Tibial nerve (tissue), 4 donors: ENCODE measurements around the gene FGD2. TPM values are rescaled to one million over a fixed set of nuclear protein-coding genes. Genes with fewer than 3 reads are reported as not detected.

Experiments used
- DNase-seq, 2 donors: peaks; one replicate each; pipeline ENCODE4 v3.0.0-alpha.2; 2019; ENCODE audit warnings: low spot score in 2 of 2
- H3K27ac ChIP-seq, 4 donors: fragments of 200-600 bp; sonication (generic) in 3 of 4; one replicate each; pipeline ENCODE4 v1.5.1; 2017 to 2019; ENCODE audit warnings: mild to moderate bottlenecking in 1 of 4
- H3K27me3 ChIP-seq, 2 donors: fragments of 200-600 bp; sonication (generic) in 1 of 2; one replicate each; pipeline versions ENCODE4 v1.5.1 to v1.6.0; 2017 to 2019
- H3K36me3 ChIP-seq, 3 donors: fragments of 200-600 bp; sonication (generic); one replicate each; pipeline ENCODE4 v1.5.1; 2018 to 2019
- H3K4me1 ChIP-seq, 4 donors: fragments of 200-600 bp; sonication (generic) in 3 of 4; one replicate each; pipeline ENCODE4 v1.5.1; 2017 to 2019
- H3K4me3 ChIP-seq, 4 donors: fragments of 200-600 bp; sonication (generic) in 3 of 4; one replicate each; pipeline ENCODE4 v1.5.1; 2017 to 2019; ENCODE audit warnings: mild to moderate bottlenecking in 1 of 4, moderate library complexity in 1 of 4
- H3K9me3 ChIP-seq, 4 donors: fragments of 200-600 bp; sonication (generic) in 3 of 4; one replicate each; pipeline ENCODE4 v1.5.1; 2017 to 2019
- EP300 ChIP-seq, 2 donors: sonication (generic); formaldehyde crosslinking; IDR thresholded peaks; one replicate each; pipeline ENCODE4 v1.6.1; 2017; ENCODE audit warnings: antibody characterized with exemption in 2 of 2, mild to moderate bottlenecking in 1 of 2
- POLR2A ChIP-seq, 2 donors: fragments of 450-650 bp; IDR thresholded peaks; one replicate each; pipeline ENCODE4 v1.6.1; 2017; ENCODE audit warnings: antibody characterized with exemption in 2 of 2, mild to moderate bottlenecking in 2 of 2, moderate library complexity in 2 of 2
- WGBS, 2 donors: methylation state at CpG; one replicate each; pipeline ENCODE4 v1.1.5; 2018; 5-methylcytosine and 5-hydroxymethylcytosine counted together
- total RNA-seq, 4 donors: library from RNA; depleted of rRNA; stranded (reverse); fragments of >200 nt; gene quantifications; one replicate each; pipeline ENCODE4 v1.1.0, GENCODE V29; 2016
- TF ChIP-seq, protein P1 (sequence below), 5 experiments: fragments of 200-600 bp in 3 of 5; fragments of 450-650 bp in 2 of 5; sonication (generic) in 3 of 5; IDR thresholded peaks; one replicate each; pipeline ENCODE4 v1.5.1; 2016 to 2019; ENCODE audit warnings: antibody characterized with exemption in 5 of 5, mild to moderate bottlenecking in 3 of 5, moderate library complexity in 2 of 5

FGD2 gene, protein sequence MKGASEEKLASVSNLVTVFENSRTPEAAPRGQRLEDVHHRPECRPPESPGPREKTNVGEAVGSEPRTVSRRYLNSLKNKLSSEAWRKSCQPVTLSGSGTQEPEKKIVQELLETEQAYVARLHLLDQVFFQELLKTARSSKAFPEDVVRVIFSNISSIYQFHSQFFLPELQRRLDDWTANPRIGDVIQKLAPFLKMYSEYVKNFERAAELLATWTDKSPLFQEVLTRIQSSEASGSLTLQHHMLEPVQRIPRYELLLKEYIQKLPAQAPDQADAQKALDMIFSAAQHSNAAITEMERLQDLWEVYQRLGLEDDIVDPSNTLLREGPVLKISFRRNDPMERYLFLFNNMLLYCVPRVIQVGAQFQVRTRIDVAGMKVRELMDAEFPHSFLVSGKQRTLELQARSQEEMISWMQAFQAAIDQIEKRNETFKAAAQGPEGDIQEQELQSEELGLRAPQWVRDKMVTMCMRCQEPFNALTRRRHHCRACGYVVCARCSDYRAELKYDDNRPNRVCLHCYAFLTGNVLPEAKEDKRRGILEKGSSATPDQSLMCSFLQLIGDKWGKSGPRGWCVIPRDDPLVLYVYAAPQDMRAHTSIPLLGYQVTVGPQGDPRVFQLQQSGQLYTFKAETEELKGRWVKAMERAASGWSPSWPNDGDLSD
- 100 to 1,000 TPM in 1 of 4 donors, 10 to 100 TPM in 3; 40.9 to 182 (median 48.5) TPM for total RNA-seq

DNA sequence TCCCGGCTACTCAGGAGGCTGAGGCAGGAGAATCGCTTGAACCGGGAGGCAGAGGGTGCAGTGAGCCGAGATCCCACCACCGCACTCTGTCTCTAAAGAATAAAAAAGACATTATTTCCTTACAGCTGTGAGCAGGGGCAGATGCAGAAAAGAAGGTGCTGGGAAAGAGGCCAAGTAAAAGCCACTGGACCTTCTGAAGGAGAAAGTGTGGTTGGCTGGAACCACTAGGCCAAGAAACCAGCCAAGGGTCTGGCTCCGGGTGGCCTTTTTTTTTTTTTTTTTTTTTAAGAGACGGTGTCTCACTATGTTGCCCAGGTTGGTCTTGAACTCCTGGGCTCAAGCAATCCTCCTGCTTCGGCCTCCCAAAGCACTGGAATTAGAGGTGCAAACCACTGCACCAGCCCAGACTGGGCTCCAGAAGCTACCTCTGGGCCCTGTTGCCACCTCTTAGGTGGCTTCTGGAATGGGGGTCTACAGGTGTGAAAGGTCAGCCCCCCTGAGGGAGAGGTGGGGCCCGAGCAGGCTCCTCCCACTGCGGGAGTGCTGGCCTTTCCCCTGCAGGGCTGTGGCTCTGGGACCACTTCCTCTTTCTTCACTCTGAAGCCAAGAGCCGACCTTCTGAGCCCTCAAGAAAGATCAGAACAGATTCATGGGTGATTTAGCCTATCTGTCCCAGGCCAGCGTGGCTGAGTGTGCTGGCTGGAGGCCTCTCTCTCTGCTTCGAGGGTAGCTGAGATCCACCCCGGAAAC lies at the start of gene FGD2:
Gene FGD2, plus strand, starts transcription at position 595 of the 750 bp plus-strand sequence. CDS start 163 bp downstream, outside the sequence.
- H3K4me1 ChIP-seq = no peaks in the 10 kb centered on the region
- H3K27me3 ChIP-seq = no peaks in the 10 kb centered on the region
- no peaks in the 10 kb centered on the region for H3K36me3 ChIP-seq
- TF ChIP-seq POLR2A (IDR thresholded peaks at IDR 0.05) (no peak), EP300 (IDR thresholded peaks at IDR 0.05) (no peak)
- TF ChIP-seq, protein P1, sequence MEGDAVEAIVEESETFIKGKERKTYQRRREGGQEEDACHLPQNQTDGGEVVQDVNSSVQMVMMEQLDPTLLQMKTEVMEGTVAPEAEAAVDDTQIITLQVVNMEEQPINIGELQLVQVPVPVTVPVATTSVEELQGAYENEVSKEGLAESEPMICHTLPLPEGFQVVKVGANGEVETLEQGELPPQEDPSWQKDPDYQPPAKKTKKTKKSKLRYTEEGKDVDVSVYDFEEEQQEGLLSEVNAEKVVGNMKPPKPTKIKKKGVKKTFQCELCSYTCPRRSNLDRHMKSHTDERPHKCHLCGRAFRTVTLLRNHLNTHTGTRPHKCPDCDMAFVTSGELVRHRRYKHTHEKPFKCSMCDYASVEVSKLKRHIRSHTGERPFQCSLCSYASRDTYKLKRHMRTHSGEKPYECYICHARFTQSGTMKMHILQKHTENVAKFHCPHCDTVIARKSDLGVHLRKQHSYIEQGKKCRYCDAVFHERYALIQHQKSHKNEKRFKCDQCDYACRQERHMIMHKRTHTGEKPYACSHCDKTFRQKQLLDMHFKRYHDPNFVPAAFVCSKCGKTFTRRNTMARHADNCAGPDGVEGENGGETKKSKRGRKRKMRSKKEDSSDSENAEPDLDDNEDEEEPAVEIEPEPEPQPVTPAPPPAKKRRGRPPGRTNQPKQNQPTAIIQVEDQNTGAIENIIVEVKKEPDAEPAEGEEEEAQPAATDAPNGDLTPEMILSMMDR (IDR thresholded peaks at IDR 0.05) = no peak
- H3K27ac ChIP-seq = peak within 1 kb of the TSS in 1 of 4 donors; percentile 67
- peak within 1 kb of the TSS; percentile 7 to 48 (median 36) for H3K4me3 ChIP-seq
- DNase-seq = no peak
- no peaks in the 10 kb centered on the region for H3K9me3 ChIP-seq
- 65 to 71% methylated on average over 9 to 14 of the region's 14 CpGs for WGBS, 2 donors

DNA sequence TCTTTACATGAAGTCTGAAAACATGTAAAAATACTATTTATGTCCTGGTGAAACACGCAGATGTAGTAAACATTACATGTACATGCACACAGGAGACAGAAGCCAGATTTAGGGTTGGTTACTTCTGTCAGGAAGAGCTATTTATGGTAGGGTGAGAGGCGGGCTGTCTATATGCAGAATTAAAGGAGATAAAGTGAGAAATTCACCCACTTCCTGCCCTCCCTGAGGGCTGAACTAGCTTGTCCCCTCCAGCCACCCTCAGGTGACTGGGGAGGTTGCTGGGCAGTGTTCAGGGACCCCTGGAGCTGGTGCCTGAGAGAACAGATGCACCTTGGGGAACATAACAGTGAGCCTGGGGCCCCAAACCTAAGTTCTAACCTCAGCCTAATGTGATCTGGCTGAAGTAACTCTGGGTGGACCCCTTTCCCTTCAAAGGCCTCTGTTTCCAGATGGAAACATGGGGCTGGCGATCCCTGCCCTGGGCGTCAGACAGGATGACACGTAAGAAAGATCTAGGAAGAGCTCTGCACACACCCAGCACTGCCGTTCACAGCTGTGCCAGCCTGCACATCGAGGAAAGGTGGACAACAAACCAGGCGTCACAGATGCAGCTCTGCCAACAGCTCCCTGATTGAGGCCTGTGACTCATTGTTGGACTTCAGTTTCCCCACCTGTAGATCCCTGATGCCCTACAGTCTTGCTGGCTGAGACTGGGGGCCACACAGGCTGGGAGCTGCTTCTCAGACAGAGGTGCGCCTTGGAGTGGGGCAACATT lies 49.6 kb upstream of the FGD2 start:
- no peak for TF ChIP-seq EP300 (IDR thresholded peaks at IDR 0.05)
- TF ChIP-seq, protein P1 (IDR thresholded peaks at IDR 0.05) = no peak
- no peak for TF ChIP-seq POLR2A (IDR thresholded peaks at IDR 0.05)
- WGBS, 2 donors = 64 to 76% methylated on average over 4 to 9 of the region's 9 CpGs
- Histone ChIP-seq H3K27ac (peak overlapping the region in 1 of 4 donors; percentile 52), H3K4me1 (peaks cover 0 to 11% (median 0%) of the 10 kb centered on the region in 4 donors), H3K9me3 (no peaks in the 10 kb centered on the region), H3K4me3 (peak overlapping the region in 2 of 4 donors; percentile 9 to 35), H3K27me3 (no peaks in the 10 kb centered on the region), H3K36me3 (no peaks in the 10 kb centered on the region)
- DNase-seq = no peak

DNA sequence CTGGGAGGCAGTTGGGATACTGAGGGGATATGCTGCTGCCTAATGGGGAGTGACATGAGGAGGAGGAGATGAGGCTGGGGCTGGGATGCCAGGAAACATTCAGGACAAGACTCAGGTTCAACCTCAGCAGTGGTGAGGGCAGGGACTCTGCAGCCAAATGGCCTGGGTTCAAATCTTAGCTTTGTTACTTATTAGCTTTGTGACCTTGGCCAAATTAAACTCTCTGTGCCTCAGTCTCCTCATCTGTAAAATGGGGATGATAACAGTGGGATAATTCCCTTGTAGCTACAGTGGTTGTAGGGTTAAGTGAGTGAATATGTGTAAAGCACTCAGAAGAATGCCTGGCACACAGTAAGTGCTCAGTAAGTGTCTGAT lies 49.0 kb upstream of the FGD2 start:
- no peak for DNase-seq
- H3K36me3 ChIP-seq = no peaks in the 10 kb centered on the region
- no peaks in the 10 kb centered on the region for H3K27me3 ChIP-seq
- TF ChIP-seq POLR2A (IDR thresholded peaks at IDR 0.05) = no peak
- TF ChIP-seq, protein P1 (IDR thresholded peaks at IDR 0.05) = no peak
- no peak for TF ChIP-seq EP300 (IDR thresholded peaks at IDR 0.05)
- H3K4me3 ChIP-seq = peak overlapping the region in 1 of 4 donors; percentile 35
- H3K4me1 ChIP-seq = peaks cover 0 to 12% (median 0%) of the 10 kb centered on the region in 4 donors
- peak overlapping the region in 1 of 4 donors; percentile 3 for H3K27ac ChIP-seq
- no peaks in the 10 kb centered on the region for H3K9me3 ChIP-seq

DNA sequence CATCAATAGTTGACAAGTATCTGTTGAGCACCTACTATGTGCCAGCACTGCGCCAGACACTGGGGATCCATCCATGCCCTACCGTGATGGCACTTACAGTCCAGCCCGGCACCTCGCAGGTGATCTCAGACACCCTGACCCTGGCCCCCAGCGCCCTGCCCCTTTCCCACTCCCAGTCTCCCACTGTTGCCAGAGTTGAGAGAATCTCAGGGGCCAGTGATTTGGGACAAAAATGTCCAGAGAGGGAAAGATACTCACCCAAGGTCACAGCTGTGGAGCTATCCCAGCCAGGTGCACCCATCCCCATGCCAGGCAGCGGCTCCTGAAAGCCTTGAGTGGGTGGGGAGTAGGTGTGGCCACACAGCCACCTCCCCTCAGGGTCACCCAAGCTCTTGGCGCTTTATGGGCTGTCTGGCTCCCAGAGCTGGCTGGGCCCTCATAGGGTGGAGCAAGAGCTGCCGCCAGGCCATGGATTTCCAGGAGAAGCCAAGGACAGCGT lies 47.6 kb upstream of the FGD2 start:
- Histone ChIP-seq H3K27ac (no peak overlapping the region), H3K27me3 (no peaks in the 10 kb centered on the region), H3K9me3 (no peaks in the 10 kb centered on the region), H3K36me3 (no peaks in the 10 kb centered on the region), H3K4me1 (peaks cover 0 to 12% (median 0%) of the 10 kb centered on the region in 4 donors), H3K4me3 (peak overlapping the region in 1 of 4 donors; percentile 35)
- 70 to 88% methylated on average over 9 of the region's 9 CpGs for WGBS, 2 donors
- DNase-seq = no peak
- TF ChIP-seq, protein P1 (IDR thresholded peaks at IDR 0.05) = no peak
- TF ChIP-seq POLR2A (IDR thresholded peaks at IDR 0.05) (no peak), EP300 (IDR thresholded peaks at IDR 0.05) (no peak)
